ENCODE data around the gene PLTP. TPM values are rescaled to one million over a fixed set of nuclear protein-coding genes. Genes with fewer than 3 reads are reported as not detected.
"Not testable (repeated sequence)": the region's sequence is repeated elsewhere in the genome, so short reads cannot be mapped to it uniquely, and the experiment has no call there.

The PLTP gene
- total RNA-seq, 1 donor from 2014 or later, result 19.0 TPM

- no peak for DNase-seq
Measured at GRCh38 chr20:45919542-45920399, 7.8 kb upstream of the PLTP start.

- DNase-seq, result no peak
Measured at GRCh38 chr20:45918779-45919537, 7.0 kb upstream of the PLTP start.

- DNase-seq, result peak; percentile 44
Measured at GRCh38 chr20:45918182-45918737, 6.3 kb upstream of the PLTP start.

- peak; percentile 45 for DNase-seq
Measured at GRCh38 chr20:45917790-45918141, 5.8 kb upstream of the PLTP start.

GRCh38 chr20:45913116-45913515 lies 1.2 kb upstream of the PLTP start:
- no peak for DNase-seq

- DNase-seq, result no peak
Measured at GRCh38 chr20:45912344-45912682, 358 bp upstream of the PLTP start.

- DNase-seq, result peak; percentile 77
Measured at GRCh38 chr20:45910670-45911485, 1.1 kb downstream of the PLTP start.

GRCh38 chr20:45909817-45910669 lies 1.9 kb downstream of the PLTP start:
- no peak for DNase-seq

GRCh38 chr20:45909336-45909808 lies 2.6 kb downstream of the PLTP start:
- DNase-seq, result no peak

- DNase-seq, result no peak
Measured at GRCh38 chr20:45908084-45908483, 3.9 kb downstream of the PLTP start.

- no peak for DNase-seq
Measured at GRCh38 chr20:45907219-45907948, 4.6 kb downstream of the PLTP start.

- no peak for DNase-seq
Measured at GRCh38 chr20:45905505-45906079, 6.4 kb downstream of the PLTP start.

GRCh38 chr20:45904583-45905504 lies 7.1 kb downstream of the PLTP start:
- no peak for DNase-seq

GRCh38 chr20:45902199-45902701 lies 9.7 kb downstream of the PLTP start:
- no peak for DNase-seq

GRCh38 chr20:45901332-45901731 lies 10.6 kb downstream of the PLTP start:
- not testable (repeated sequence) for DNase-seq

GRCh38 chr20:45899046-45899835 lies 12.7 kb downstream of the PLTP start:
- no peak for DNase-seq

GRCh38 chr20:45898285-45898684 lies 13.7 kb downstream of the PLTP start:
- no peak for DNase-seq

- no peak for DNase-seq
Measured at GRCh38 chr20:45897692-45898091, 14.3 kb downstream of the PLTP start.
